ENCODE results near the gene FAM171A2.

DNA sequence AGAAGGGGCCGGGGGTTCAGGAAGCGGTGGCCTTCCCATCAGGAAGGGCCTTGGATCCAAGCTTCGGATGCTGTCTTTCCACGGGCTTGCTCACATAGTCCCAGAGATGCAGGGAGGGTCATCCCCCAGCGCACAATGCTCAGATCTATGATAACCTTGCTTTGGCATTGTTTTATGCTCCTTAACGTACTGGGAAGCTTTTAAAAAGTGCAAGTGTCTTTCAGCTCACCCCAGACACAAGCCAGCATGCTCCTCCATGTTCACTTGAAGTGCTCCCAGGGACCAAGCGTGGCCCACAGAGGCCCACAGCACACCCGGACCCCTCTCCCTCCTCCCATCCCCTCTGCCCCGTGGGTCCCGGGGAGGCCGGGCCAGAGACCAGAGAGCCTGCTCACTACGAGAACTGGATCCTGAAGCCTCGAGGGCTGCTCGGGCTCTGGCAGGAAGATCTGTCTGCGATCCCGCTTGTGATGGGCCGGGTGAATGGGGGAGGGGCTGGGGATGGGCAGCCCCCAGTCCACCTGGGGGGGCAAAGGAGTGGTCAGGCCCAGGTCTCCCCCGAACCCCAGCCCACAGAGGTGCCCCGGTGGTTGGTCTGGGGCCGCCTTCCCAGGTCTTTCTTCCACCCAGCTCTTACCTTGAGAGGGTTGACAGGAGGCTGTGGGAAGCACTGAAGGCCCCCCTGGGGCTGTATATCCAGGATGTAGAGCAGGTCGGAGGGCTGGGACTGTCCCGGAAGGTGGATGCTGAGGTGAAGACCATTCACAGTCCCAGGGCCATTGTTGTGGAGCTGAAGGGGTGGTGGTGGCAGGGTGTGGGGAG is 11.8 kb upstream of the FAM171A2 start:
- TF ChIP-seq GATA2 (IDR thresholded peaks at IDR 0.05; ENCODE audit: low read depth, low read length): no peak
- no peak for TF ChIP-seq GATA3 (IDR thresholded peaks at IDR 0.05; ENCODE audit: low read depth, low read length)

Measured in SH-SY5Y (cell line).